HCT116 (cell line): ENCODE measurements around the gene CCL13. TPM values are rescaled to one million over a fixed set of nuclear protein-coding genes. Genes with fewer than 3 reads are reported as not detected.

Source experiments
- ATAC-seq: fragments of 200-7000 bp; cut with Tn5 transposase; 2 replicates; pipeline ENCODE4 v1.9.1; 2020; ENCODE audit warnings: mild to moderate bottlenecking, moderate library complexity
- BruUV-seq: library from RNA; stranded (reverse); fragments of 400-500 nt; replicated peaks from 2 replicates; lab custom pipeline; 2021; lab: Mats Ljungman, UMichigan
- CTCF ChIA-PET: fragments of 300-600 bp; sonication (Branson Sonifier 250); formaldehyde crosslinking; loops from one replicate; lab custom pipeline; 2021; ENCODE audit warnings: antibody characterized with exemption; lab: Charles Lee
- POLR2A ChIA-PET: fragments of 300-600, 350-600 bp; sonication (Branson Sonifier 250); formaldehyde crosslinking; loops from one replicate; lab custom pipeline; 2021; ENCODE audit warnings: antibody characterized with exemption; lab: Charles Lee
- RAD21 ChIA-PET, 2 experiments: fragments of 300-600 bp; sonication (Branson Sonifier 250); formaldehyde crosslinking; loops; one replicate each; lab custom pipeline; 2023; ENCODE audit warnings: low total read pairs in 2 of 2; ENCODE audit not compliant: uncharacterized antibody in 2 of 2, unreplicated experiment in 2 of 2, low non-redundant PET in 1 of 2; lab: Charles Lee
- DNase-seq: peaks from one replicate; pipeline ENCODE4 v3.0.0-alpha.2; 2010; ENCODE audit warnings: low read depth, low spot score
- H2AFZ ChIP-seq: fragments of 200-600 bp; shearing (Covaris generic), sonication (generic); 2 replicates; pipeline ENCODE4 v1.6.1; 2017; ENCODE audit warnings: low read depth, mixed run types, mixed read lengths, antibody characterized with exemption, low read length; ENCODE audit not compliant: poor library complexity, severe bottlenecking
- H3K27ac ChIP-seq: 2 replicates; pipeline ENCODE4 v1.5.1; 2012; ENCODE audit warnings: low read depth, low read length
- H3K27me3 ChIP-seq: fragments of 200-600 bp; sonication (generic); 2 replicates; pipeline ENCODE4 v1.6.1; 2016; ENCODE audit warnings: mixed run types, low read length, mixed read lengths; ENCODE audit not compliant: insufficient read depth
- H3K36me3 ChIP-seq, 2 experiments: fragments of 200-500 bp in 1 of 2; fragments of 200-600 bp in 1 of 2; sonication (Bioruptor generic) in 1 of 2; sonication (generic) in 1 of 2; 2 replicates each; pipeline versions ENCODE4 v1.5.1 to v1.6.1; 2014 to 2016; ENCODE audit warnings: low read length in 2 of 2, inconsistent platforms in 1 of 2, mixed read lengths in 1 of 2, mixed run types in 1 of 2; ENCODE audit not compliant: insufficient read depth in 2 of 2, control insufficient read depth in 1 of 2
- H3K4me1 ChIP-seq, 2 experiments: fragments of 200-600 bp in 1 of 2; sonication (generic) in 1 of 2; 2 replicates each; pipeline versions ENCODE4 v1.5.1 to v1.6.1; 2012 to 2017; ENCODE audit warnings: low read length in 2 of 2, inconsistent platforms in 1 of 2, mild to moderate bottlenecking in 1 of 2, mixed read lengths in 1 of 2, mixed run types in 1 of 2, moderate library complexity in 1 of 2; ENCODE audit not compliant: insufficient read depth in 2 of 2, control insufficient read depth in 1 of 2
- H3K4me2 ChIP-seq: fragments of 200-600 bp; sonication (generic); 2 replicates; pipeline ENCODE4 v1.6.1; 2017; ENCODE audit warnings: mixed run types, low read length, mixed read lengths
- H3K4me3 ChIP-seq, 2 experiments: fragments of 200-600 bp in 1 of 2; sonication (generic) in 1 of 2; replicated peaks in 1 of 2; 2 replicates each; pipeline ENCODE4 v1.5.1; 2011 to 2016; ENCODE audit warnings: low read length in 2 of 2, control low read depth in 1 of 2, low read depth in 1 of 2, mild to moderate bottlenecking in 1 of 2, mixed read lengths in 1 of 2, mixed run types in 1 of 2
- H3K79me2 ChIP-seq: fragments of 200-600 bp; sonication (generic); 2 replicates; pipeline ENCODE4 v1.6.1; 2017; ENCODE audit warnings: mild to moderate bottlenecking, mixed run types, low read length, moderate library complexity, mixed read lengths; ENCODE audit not compliant: insufficient read depth
- H3K9ac ChIP-seq: fragments of 200-600 bp; sonication (generic); 2 replicates; pipeline ENCODE4 v1.6.1; 2016; ENCODE audit warnings: low read length, mixed read lengths
- H3K9me2 ChIP-seq: fragments of 200-600 bp; sonication (generic), shearing (Covaris generic); 2 replicates; pipeline ENCODE4 v1.6.1; 2017; ENCODE audit warnings: mixed run types, mild to moderate bottlenecking, moderate library complexity; ENCODE audit not compliant: insufficient read depth
- H3K9me3 ChIP-seq, 2 experiments: fragments of 200-500 bp in 1 of 2; fragments of 200-600 bp in 1 of 2; sonication (Bioruptor generic) in 1 of 2; sonication (generic) in 1 of 2; 2 replicates each; pipeline ENCODE4 v1.6.1; 2014 to 2017; ENCODE audit warnings: low read length in 2 of 2, mixed read lengths in 2 of 2, inconsistent platforms in 1 of 2, low read depth in 1 of 2, mild to moderate bottlenecking in 1 of 2, mixed run types in 1 of 2, moderate library complexity in 1 of 2; ENCODE audit not compliant: control insufficient read depth in 1 of 2, insufficient read depth in 1 of 2
- H4K20me1 ChIP-seq: fragments of 200-600 bp; sonication (generic), shearing (Covaris generic); 2 replicates; pipeline ENCODE4 v1.6.1; 2017; ENCODE audit warnings: mixed run types, mild to moderate bottlenecking, moderate library complexity; ENCODE audit not compliant: insufficient read depth
- CTCF ChIP-seq, 3 experiments: fragments of 200-600 bp in 1 of 3; sonication (generic) in 1 of 3; IDR thresholded peaks in 2 of 3; conservative IDR thresholded peaks in 1 of 3; 2 replicates each; pipeline ENCODE4 v1.5.1; 2012 to 2017; ENCODE audit warnings: low read depth in 2 of 3, low read length in 2 of 3, antibody characterized with exemption in 1 of 3, borderline replicate concordance in 1 of 3, control low read depth in 1 of 3, mild to moderate bottlenecking in 1 of 3, mixed read lengths in 1 of 3, mixed run types in 1 of 3, moderate library complexity in 1 of 3; ENCODE audit not compliant: insufficient read depth in 1 of 3
- EGR1 ChIP-seq: IDR thresholded peaks from 2 replicates; pipeline ENCODE4 v1.6.1; 2012; ENCODE audit warnings: low read depth
- ELF1 ChIP-seq: IDR thresholded peaks from 2 replicates; pipeline ENCODE4 v1.6.1; 2012; ENCODE audit warnings: low read depth, borderline replicate concordance
- YY1 ChIP-seq: IDR thresholded peaks from 2 replicates; pipeline ENCODE4 v1.6.1; 2011; ENCODE audit warnings: low read length, low read depth, moderate library complexity, mild to moderate bottlenecking; ENCODE audit not compliant: insufficient replicate concordance; ENCODE audit errors: extremely low read depth
- ZBTB33 ChIP-seq: IDR thresholded peaks from 2 replicates; pipeline ENCODE4 v1.6.1; 2011; ENCODE audit warnings: mild to moderate bottlenecking, low read length, moderate library complexity; ENCODE audit not compliant: insufficient replicate concordance; ENCODE audit errors: extremely low read depth
- intact Hi-C: fragments of 100-400 bp; cut with micrococcal nuclease; formaldehyde crosslinking; loops from 2 replicates; pipeline ENCODE4 v1.10.0; 2022
- total RNA-seq: library from RNA; stranded (reverse); gene quantifications from one replicate; pipeline ENCODE4 v1.2.1, GENCODE V29; 2021; ENCODE audit not compliant: unreplicated experiment

Gene CCL13
- total RNA-seq, 1 experiment from 2014 or later = not detected

- H2AFZ ChIP-seq = no peak overlapping the region
- CTCF ChIA-PET = no interaction called here
Measured at GRCh38 chr17:34308371-34308770, 47.9 kb upstream of the CCL13 start.

More at GRCh38 chr17:34308371-34308770, 47.9 kb upstream of the CCL13 start:
- Histone ChIP-seq H3K9ac (no peak overlapping the region), H3K36me3 (no peaks in the 10 kb centered on the region), H3K4me2 (no peak overlapping the region), H3K27ac (no peak overlapping the region), H4K20me1 (no peaks in the 10 kb centered on the region), H3K27me3 (no peaks in the 10 kb centered on the region), H3K4me3 (no peak overlapping the region), H3K4me1 (no peaks in the 10 kb centered on the region), H3K9me3 (no peaks in the 10 kb centered on the region), H3K9me2 (no peaks in the 10 kb centered on the region), H3K79me2 (no peaks in the 10 kb centered on the region)
- DNase-seq = no peak
- ChIA-PET POLR2A (no interaction called here), RAD21 (no interaction called here)
- ATAC-seq = no peak
- no TSS peak for BruUV-seq
- intact Hi-C loops = no loop called here
- TF ChIP-seq ZBTB33 (no peak), ELF1 (no peak), YY1 (no peak), EGR1 (no peak), CTCF (IDR thresholded peaks at IDR 0.05 in 2 of 3, conservative IDR thresholded peaks at IDR 0.05 in 1 of 3; ENCODE audit: borderline replicate concordance in 1 of 3, insufficient read depth in 1 of 3, low read depth in 2 of 3, low read length in 2 of 3) (no peak)
